Mucosa of rectum (tissue), 2 donors: ENCODE measurements around the gene BMP6.

Source experiments
- H3K27ac ChIP-seq, 2 donors: one replicate each; pipeline ENCODE4 v1.7.0; 2013; ENCODE audit warnings: inconsistent platforms in 2 of 2, low read depth in 2 of 2, low read length in 2 of 2
- H3K27me3 ChIP-seq, 2 donors: one replicate each; pipeline ENCODE4 v1.7.0; 2013; ENCODE audit warnings: low read length in 2 of 2; ENCODE audit not compliant: control insufficient read depth in 2 of 2, insufficient read depth in 2 of 2
- H3K36me3 ChIP-seq, 2 donors: one replicate each; pipeline ENCODE4 v1.7.0; 2013; ENCODE audit warnings: low read length in 2 of 2; ENCODE audit not compliant: control insufficient read depth in 2 of 2, insufficient read depth in 2 of 2
- H3K4me1 ChIP-seq, 2 donors: one replicate each; pipeline ENCODE4 v1.7.0; 2013; ENCODE audit warnings: low read length in 2 of 2, mild to moderate bottlenecking in 1 of 2; ENCODE audit not compliant: control insufficient read depth in 2 of 2, insufficient read depth in 2 of 2
- H3K4me3 ChIP-seq, 2 donors: one replicate each; pipeline ENCODE4 v1.7.0; 2013; ENCODE audit warnings: low read length in 2 of 2
- H3K9ac ChIP-seq, 2 donors: one replicate each; pipeline ENCODE4 v1.7.0; 2013; ENCODE audit warnings: low read length in 2 of 2, low read depth in 1 of 2, mild to moderate bottlenecking in 1 of 2
- H3K9me3 ChIP-seq, 2 donors: one replicate each; pipeline ENCODE4 v1.7.0; 2013; ENCODE audit warnings: low read length in 2 of 2; ENCODE audit not compliant: control insufficient read depth in 2 of 2
- donor health status: healthy.
- donor health status: Normal muscosa, but diverticular disease.

BMP6 gene

DNA sequence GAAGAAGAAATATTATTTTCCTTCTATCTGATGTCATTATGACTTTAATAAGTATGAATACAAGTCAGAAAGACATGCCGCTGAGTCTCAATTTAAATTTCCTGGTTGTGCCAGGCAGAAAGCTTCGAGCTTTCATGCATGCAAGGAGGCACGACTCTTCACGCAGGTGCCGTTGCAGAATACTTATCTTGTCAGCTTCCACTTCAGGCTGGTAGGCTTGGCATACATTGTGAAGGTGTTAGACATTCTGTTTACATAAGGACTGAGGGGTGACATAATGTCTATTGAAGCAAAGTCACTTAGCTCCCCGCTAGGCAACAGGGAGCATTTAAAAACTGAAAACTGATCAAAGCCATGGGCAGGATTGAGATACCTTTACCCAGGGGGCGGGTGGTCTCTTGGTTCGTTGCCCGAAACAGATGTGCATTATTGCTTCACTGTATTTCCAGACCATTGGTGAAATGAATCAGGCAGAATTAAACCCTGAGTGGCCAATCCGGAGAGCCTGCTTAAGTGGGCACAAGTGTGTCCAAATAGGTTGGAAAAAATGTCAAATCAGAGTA lies 16.4 kb downstream of the BMP6 start:
- H3K4me1 ChIP-seq: no peaks in the 10 kb centered on the region
- H3K27me3 ChIP-seq: peaks cover 4% of the 10 kb centered on the region in 2 donors
- H3K27ac ChIP-seq: no peak overlapping the region
- no peaks in the 10 kb centered on the region for H3K36me3 ChIP-seq
- H3K9me3 ChIP-seq: no peaks in the 10 kb centered on the region
- H3K9ac ChIP-seq: no peak overlapping the region
- no peak overlapping the region for H3K4me3 ChIP-seq

DNA sequence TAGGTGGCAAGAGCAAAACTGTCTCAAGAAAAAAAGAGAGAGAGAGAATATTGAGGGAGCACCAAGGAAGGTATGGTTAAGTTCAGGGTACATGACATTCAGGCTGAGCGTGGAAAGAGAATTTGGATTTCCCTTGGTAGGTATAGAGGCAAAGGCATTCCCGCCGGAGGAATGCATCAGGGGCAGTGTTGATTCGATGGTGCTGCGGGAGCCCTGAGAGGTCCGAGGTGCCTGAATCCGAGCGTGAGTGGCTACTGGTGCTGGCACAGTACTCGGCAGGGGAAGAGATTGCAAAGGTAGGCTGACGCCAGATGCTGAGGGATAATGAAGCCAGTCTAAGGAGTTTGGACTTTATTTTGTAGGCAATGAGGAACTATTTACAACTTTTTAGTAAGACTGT lies 20.0 kb downstream of the BMP6 start:
- H3K9ac ChIP-seq: no peak overlapping the region
- H3K4me3 ChIP-seq: no peak overlapping the region

DNA sequence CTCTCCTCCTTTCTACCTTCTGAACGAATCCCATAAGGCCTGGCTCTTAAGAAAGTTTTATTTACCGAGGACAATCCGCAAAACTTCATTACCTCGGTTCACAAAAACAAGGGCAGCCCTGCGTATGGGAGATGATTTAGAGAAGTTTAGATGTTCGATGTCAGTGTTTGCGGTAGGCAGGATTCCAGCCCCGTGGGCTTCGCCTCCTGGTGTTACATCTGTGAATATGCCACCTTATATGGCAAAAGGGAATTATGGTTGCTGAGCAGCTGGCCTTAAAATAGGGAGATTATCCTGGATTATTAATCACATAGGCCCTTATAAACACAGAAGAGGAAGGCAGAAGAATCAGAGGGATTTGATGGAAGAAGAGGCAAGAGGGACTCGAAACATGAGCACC lies 21.1 kb downstream of the BMP6 start:
- H3K36me3 ChIP-seq: no peaks in the 10 kb centered on the region
- H3K27ac ChIP-seq: no peak overlapping the region
- peaks cover 0 to 4% of the 10 kb centered on the region in 2 donors for H3K27me3 ChIP-seq
- H3K4me3 ChIP-seq: no peak overlapping the region
- H3K9me3 ChIP-seq: no peaks in the 10 kb centered on the region
- no peaks in the 10 kb centered on the region for H3K4me1 ChIP-seq
- no peak overlapping the region for H3K9ac ChIP-seq

More for the DNA sequence above, 20.0 kb downstream of the BMP6 start:
- Histone ChIP-seq H3K4me1 (no peaks in the 10 kb centered on the region), H3K36me3 (no peaks in the 10 kb centered on the region), H3K27me3 (peaks cover 0 to 4% of the 10 kb centered on the region in 2 donors), H3K9me3 (no peaks in the 10 kb centered on the region), H3K27ac (no peak overlapping the region)

DNA sequence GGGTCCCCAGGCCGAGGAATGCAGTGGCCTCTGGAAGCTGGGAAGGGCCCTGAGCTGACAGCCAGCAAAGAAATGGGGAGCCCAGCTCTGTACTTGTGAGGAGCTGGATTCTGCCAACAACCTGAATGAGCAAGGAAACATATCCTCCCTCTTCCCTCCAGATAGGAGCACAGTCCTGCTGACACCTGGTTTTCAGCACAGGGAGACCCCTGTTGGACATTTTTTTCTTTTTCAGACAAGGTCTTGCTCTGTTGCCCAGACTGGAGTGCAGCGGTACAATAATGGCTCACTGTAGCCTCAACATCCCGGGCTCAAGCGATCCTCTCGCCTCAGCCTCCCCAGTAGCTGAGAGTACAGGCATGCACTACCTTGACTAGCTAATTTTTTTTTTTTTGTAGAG lies 21.5 kb downstream of the BMP6 start:
- H3K36me3 ChIP-seq: no peaks in the 10 kb centered on the region

DNA sequence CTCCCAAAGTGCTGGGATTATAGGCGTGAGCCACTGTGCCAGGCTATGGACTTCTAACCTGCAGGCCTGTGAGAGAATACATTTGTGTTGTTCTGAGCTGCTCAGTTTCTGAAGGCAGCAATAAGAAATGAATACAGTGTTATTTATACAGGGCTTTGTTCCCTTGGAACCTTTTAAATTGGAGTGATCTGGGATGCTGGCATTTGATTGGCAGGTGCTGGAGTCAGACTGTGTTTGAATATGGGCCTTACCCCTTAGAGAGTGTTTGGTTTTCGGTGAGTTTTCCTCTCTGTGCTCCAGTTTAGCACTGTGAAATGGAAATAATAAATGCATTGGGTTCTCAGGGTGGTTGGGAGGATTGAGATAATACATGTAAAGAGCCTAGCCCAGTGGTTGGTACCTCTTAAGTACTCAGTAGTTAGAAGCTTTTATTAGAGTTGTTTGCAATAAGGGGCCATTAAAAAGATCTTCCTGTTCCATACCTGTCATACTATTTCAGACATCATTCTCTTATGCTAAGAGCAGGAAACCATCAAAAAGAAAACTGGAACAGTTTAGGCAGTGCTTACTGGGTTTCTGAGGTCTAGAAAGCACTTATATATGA lies 22.1 kb downstream of the BMP6 start:
- H3K9me3 ChIP-seq: no peaks in the 10 kb centered on the region
- H3K27me3 ChIP-seq: peaks cover 0 to 4% of the 10 kb centered on the region in 2 donors
- no peak overlapping the region for H3K4me3 ChIP-seq
- no peak overlapping the region for H3K27ac ChIP-seq
- no peaks in the 10 kb centered on the region for H3K36me3 ChIP-seq
- no peak overlapping the region for H3K9ac ChIP-seq
- no peaks in the 10 kb centered on the region for H3K4me1 ChIP-seq

More for the DNA sequence above, 21.5 kb downstream of the BMP6 start:
- no peaks in the 10 kb centered on the region for H3K9me3 ChIP-seq
- H3K27ac ChIP-seq: no peak overlapping the region
- H3K4me3 ChIP-seq: no peak overlapping the region
- no peaks in the 10 kb centered on the region for H3K4me1 ChIP-seq
- no peak overlapping the region for H3K9ac ChIP-seq
- peaks cover 0 to 4% of the 10 kb centered on the region in 2 donors for H3K27me3 ChIP-seq

DNA sequence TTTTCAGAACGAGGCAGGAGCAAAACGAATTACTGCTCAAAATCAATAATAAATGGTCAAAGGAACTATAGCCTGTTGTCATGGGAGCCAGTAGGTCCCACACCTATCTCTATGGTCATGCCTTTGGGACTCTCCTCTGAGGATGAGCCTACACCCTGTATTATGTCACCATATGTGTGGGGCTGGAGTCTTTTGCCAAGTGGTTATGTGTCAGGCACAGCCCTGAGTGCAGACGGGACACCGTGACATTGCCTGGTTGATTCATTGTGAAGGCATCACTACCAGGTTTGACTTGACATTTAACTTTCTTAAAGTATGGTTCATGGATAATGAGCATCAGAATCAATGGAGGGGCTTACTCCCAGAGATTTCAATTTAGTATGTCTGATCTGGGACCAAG lies 23.6 kb downstream of the BMP6 start:
- Histone ChIP-seq H3K27me3 (peaks cover 0 to 4% of the 10 kb centered on the region in 2 donors), H3K27ac (no peak overlapping the region), H3K9me3 (no peaks in the 10 kb centered on the region), H3K9ac (no peak overlapping the region), H3K4me1 (no peaks in the 10 kb centered on the region), H3K36me3 (no peaks in the 10 kb centered on the region), H3K4me3 (no peak overlapping the region)

DNA sequence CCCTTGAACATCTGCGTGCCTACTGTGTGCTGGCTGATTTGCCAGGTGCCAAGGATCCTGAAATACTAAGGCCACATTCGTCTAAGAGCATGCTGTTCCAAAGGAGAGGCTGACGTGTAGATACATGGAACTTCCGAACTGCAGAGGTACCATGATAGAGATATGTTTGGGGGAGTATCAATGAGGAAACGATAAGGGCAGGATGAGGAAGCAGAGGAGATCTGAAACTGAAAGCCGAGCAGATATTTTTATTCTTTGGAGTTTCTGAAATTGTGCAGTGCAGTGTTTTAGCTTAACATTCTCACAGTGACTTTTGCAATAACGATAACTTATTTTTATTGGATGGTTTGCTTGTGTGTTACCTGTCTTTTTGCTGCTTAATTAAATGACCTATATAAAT lies 24.3 kb downstream of the BMP6 start:
- Histone ChIP-seq H3K4me1 (no peaks in the 10 kb centered on the region), H3K27ac (no peak overlapping the region), H3K9ac (no peak overlapping the region), H3K36me3 (no peaks in the 10 kb centered on the region), H3K27me3 (peaks cover 0 to 4% of the 10 kb centered on the region in 2 donors), H3K9me3 (no peaks in the 10 kb centered on the region), H3K4me3 (no peak overlapping the region)

DNA sequence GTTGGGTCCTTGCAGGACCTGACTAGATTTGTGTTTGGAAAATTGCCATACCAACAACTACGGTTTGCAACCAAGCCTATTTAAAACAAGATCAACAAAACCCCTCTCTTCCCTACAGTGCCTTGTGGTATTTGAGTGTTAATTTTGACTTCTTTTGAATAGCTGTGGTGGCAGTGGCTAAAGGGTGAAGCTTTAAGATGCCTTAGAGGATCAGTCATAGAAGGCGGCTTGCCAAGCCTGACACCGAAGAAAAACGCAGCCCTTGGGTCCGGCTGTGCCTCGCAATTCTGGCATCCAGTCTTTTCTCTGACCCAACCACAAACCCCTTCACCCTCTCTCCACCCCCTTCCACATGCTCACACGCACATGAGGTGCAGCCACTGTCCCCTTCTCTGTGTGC lies 32.6 kb downstream of the BMP6 start:
- H3K4me3 ChIP-seq: no peak overlapping the region
- peaks cover 0 to 2% of the 10 kb centered on the region in 2 donors for H3K27me3 ChIP-seq
- no peak overlapping the region for H3K9ac ChIP-seq
- H3K27ac ChIP-seq: no peak overlapping the region
- no peaks in the 10 kb centered on the region for H3K36me3 ChIP-seq
- peaks cover 1 to 2% of the 10 kb centered on the region in 2 donors for H3K4me1 ChIP-seq
- H3K9me3 ChIP-seq: no peaks in the 10 kb centered on the region

DNA sequence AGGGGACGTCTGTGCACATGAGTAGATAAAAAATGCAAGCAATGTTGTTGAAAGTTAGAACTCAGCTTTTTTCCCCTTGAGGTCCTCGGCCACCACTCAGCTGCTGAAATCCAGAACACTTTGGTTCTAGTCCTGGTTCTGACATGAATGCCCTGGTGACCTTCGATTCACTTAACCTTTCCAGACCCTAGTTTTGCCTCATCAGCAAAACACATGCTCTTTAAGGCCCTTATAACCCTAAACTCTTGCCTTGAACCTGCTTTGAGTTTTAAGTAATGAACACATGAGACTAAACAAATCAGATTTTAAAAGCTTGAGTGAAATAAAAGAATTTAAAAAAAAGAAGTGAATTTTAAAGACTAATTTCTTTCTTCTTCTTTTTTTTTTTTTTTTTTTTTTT lies 33.4 kb downstream of the BMP6 start:
- no peak overlapping the region for H3K4me3 ChIP-seq
- H3K9me3 ChIP-seq: no peaks in the 10 kb centered on the region
- peaks cover 0 to 2% of the 10 kb centered on the region in 2 donors for H3K27me3 ChIP-seq
- H3K9ac ChIP-seq: no peak overlapping the region
- peaks cover 2 to 3% of the 10 kb centered on the region in 2 donors for H3K4me1 ChIP-seq
- no peak overlapping the region for H3K27ac ChIP-seq
- no peaks in the 10 kb centered on the region for H3K36me3 ChIP-seq

DNA sequence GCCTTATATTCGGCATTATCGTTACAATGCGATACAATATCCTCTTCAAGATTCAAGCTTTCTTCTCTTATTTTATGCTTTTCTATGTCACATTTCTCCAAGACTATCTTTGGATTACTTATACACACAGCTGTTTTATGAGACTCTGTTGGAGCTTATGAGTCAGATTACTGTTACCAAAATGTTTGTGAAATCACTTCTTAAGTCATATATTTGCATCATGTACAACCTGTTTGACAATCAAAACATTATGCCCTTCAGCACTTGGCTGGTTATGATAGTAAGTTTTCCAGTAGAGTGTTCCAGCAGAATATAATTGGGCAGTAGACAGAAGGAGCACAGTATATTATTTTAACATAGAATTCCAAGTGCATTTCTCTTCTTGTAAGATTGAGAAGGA lies 35.2 kb downstream of the BMP6 start:
- no peak overlapping the region for H3K4me3 ChIP-seq
- H3K27ac ChIP-seq: no peak overlapping the region
- no peaks in the 10 kb centered on the region for H3K36me3 ChIP-seq
- peaks cover 2 to 3% of the 10 kb centered on the region in 2 donors for H3K4me1 ChIP-seq
- no peaks in the 10 kb centered on the region for H3K9me3 ChIP-seq
- peaks cover 0 to 2% of the 10 kb centered on the region in 2 donors for H3K27me3 ChIP-seq
- H3K9ac ChIP-seq: no peak overlapping the region
